Body of pancreas (tissue), 4 donors: ENCODE measurements around the gene RAB6B.

Experiments used
- POLR2A ChIP-seq, 3 donors: fragments of 450-650 bp; IDR thresholded peaks; one replicate each; pipeline ENCODE4 v1.6.1; 2016; ENCODE audit warnings: antibody characterized with exemption in 3 of 3, mild to moderate bottlenecking in 2 of 3
- TF ChIP-seq, protein P1 (sequence below), 7 experiments: fragments of 450-650 bp in 4 of 7; fragments of 200-600 bp in 3 of 7; sonication (generic) in 3 of 7; IDR thresholded peaks; one replicate each; pipeline ENCODE4 v1.5.1; 2016 to 2019; ENCODE audit warnings: antibody characterized with exemption in 7 of 7

DNA sequence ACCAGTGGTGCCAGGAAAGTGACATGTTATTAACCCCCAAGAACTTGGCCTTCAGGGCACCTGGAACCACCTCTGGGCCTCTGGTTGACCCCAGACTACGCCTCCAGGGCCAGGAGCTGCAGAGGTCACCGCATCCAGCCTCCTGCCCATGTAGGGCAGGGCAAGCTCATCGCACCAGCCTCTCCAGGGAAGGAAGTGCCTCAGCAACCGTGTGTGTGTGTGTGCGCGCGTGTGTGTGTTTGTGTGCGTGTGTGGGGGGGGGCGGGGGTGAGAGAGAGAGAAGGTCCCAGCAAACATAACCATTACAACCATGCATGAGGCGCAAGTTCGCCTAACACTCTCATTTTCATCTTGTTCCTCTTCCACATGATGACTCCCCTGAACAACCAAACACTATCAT lies 31.8 kb downstream of the RAB6B start:
- TF ChIP-seq, protein P1, sequence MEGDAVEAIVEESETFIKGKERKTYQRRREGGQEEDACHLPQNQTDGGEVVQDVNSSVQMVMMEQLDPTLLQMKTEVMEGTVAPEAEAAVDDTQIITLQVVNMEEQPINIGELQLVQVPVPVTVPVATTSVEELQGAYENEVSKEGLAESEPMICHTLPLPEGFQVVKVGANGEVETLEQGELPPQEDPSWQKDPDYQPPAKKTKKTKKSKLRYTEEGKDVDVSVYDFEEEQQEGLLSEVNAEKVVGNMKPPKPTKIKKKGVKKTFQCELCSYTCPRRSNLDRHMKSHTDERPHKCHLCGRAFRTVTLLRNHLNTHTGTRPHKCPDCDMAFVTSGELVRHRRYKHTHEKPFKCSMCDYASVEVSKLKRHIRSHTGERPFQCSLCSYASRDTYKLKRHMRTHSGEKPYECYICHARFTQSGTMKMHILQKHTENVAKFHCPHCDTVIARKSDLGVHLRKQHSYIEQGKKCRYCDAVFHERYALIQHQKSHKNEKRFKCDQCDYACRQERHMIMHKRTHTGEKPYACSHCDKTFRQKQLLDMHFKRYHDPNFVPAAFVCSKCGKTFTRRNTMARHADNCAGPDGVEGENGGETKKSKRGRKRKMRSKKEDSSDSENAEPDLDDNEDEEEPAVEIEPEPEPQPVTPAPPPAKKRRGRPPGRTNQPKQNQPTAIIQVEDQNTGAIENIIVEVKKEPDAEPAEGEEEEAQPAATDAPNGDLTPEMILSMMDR (IDR thresholded peaks at IDR 0.05) = no peak
- no peak for TF ChIP-seq POLR2A (IDR thresholded peaks at IDR 0.05)
